Activated gamma-delta T cell (primary cell): ENCODE results near the gene CCER1.
"Not testable (repeated sequence)": the region's sequence is repeated elsewhere in the genome, so short reads cannot be mapped to it uniquely, and the experiment has no call there.

ENCODE experiments used
- DNase-seq: peaks from one replicate; lab custom pipeline; 2025; lab: John Stamatoyannopoulos, UW
- total RNA-seq, 2 donors: gene quantifications; one replicate each; lab custom pipeline; 2026; lab: John Stamatoyannopoulos, UW

The CCER1 gene
- 0 to 0.09 reads per million in 2 donors for total RNA-seq

GRCh38 chr12:90954921-90955320 lies at the start of gene CCER1:
TSS of gene CCER1 (minus strand) at chr12:90955176. CDS start at chr12:90954742, 434 bp downstream.
- no peak for DNase-seq

- DNase-seq = no peak
Measured at GRCh38 chr12:91003737-91004136, 48.8 kb upstream of the CCER1 start.

GRCh38 chr12:91001306-91001705 lies 46.3 kb upstream of the CCER1 start:
- DNase-seq = no peak

- DNase-seq = no peak
Measured at GRCh38 chr12:90999966-91000365, 45.0 kb upstream of the CCER1 start.

- no peak for DNase-seq
Measured at GRCh38 chr12:90999527-90999926, 44.6 kb upstream of the CCER1 start.

- no peak for DNase-seq
Measured at GRCh38 chr12:90995010-90995409, 40.0 kb upstream of the CCER1 start.

GRCh38 chr12:90991952-90992465 lies 37.0 kb upstream of the CCER1 start:
- DNase-seq = no peak

GRCh38 chr12:90990611-90991010 lies 35.6 kb upstream of the CCER1 start:
- DNase-seq = no peak

GRCh38 chr12:90989686-90990111 lies 34.7 kb upstream of the CCER1 start:
- DNase-seq = no peak

GRCh38 chr12:90987520-90987919 lies 32.5 kb upstream of the CCER1 start:
- DNase-seq = no peak

- no peak for DNase-seq
Measured at GRCh38 chr12:90987101-90987500, 32.1 kb upstream of the CCER1 start.

GRCh38 chr12:90985331-90985730 lies 30.4 kb upstream of the CCER1 start:
- not testable (repeated sequence) for DNase-seq

- DNase-seq = no peak
Measured at GRCh38 chr12:90984114-90984513, 29.1 kb upstream of the CCER1 start.

GRCh38 chr12:90982170-90982569 lies 27.2 kb upstream of the CCER1 start:
- no peak for DNase-seq

GRCh38 chr12:90979951-90980350 lies 25.0 kb upstream of the CCER1 start:
- DNase-seq = no peak

- DNase-seq = no peak
Measured at GRCh38 chr12:90979019-90979418, 24.0 kb upstream of the CCER1 start.

GRCh38 chr12:90978117-90978770 lies 23.3 kb upstream of the CCER1 start:
- no peak for DNase-seq

- no peak for DNase-seq
Measured at GRCh38 chr12:90977224-90977623, 22.2 kb upstream of the CCER1 start.

GRCh38 chr12:90974286-90974685 lies 19.3 kb upstream of the CCER1 start:
- no peak for DNase-seq

GRCh38 chr12:90972226-90972625 lies 17.2 kb upstream of the CCER1 start:
- DNase-seq = no peak

- no peak for DNase-seq
Measured at GRCh38 chr12:90970911-90971310, 15.9 kb upstream of the CCER1 start.

GRCh38 chr12:90970471-90970870 lies 15.5 kb upstream of the CCER1 start:
- no peak for DNase-seq

- no peak for DNase-seq
Measured at GRCh38 chr12:90969851-90970250, 14.9 kb upstream of the CCER1 start.

- DNase-seq = no peak
Measured at GRCh38 chr12:90969346-90969745, 14.4 kb upstream of the CCER1 start.
